Astrocyte (in vitro differentiated cells and primary cell): ENCODE measurements around the gene PSMD14. TPM values are rescaled to one million over a fixed set of nuclear protein-coding genes. Genes with fewer than 3 reads are reported as not detected.

Experiments used
- DNase-seq: peaks from one replicate; pipeline ENCODE4 v3.0.0-alpha.2; 2010; ENCODE audit warnings: low read depth
- FAIRE-seq: peaks from 2 replicates; lab custom pipeline; 2011; peaks lifted over from hg19 to GRCh38; lab: Jason Lieb, UNC
- H2AFZ ChIP-seq: 2 replicates; pipeline ENCODE4 v1.6.0; 2012; ENCODE audit warnings: low read depth, low read length, inconsistent platforms
- H3K27ac ChIP-seq: 2 replicates; pipeline ENCODE4 v1.5.1; 2011; ENCODE audit warnings: low read depth, low read length, inconsistent platforms
- H3K27me3 ChIP-seq: 2 replicates; pipeline ENCODE4 v1.6.0; 2011; ENCODE audit warnings: low read length, inconsistent platforms; ENCODE audit not compliant: insufficient read depth
- H3K36me3 ChIP-seq: 2 replicates; pipeline ENCODE4 v1.5.1; 2011; ENCODE audit warnings: low read length, inconsistent platforms; ENCODE audit not compliant: insufficient read depth
- H3K4me1 ChIP-seq: 2 replicates; pipeline ENCODE4 v1.5.1; 2011; ENCODE audit warnings: low read length, inconsistent platforms; ENCODE audit not compliant: insufficient read depth
- H3K4me2 ChIP-seq: 2 replicates; pipeline ENCODE4 v1.6.0; 2012; ENCODE audit warnings: low read length, inconsistent platforms
- H3K4me3 ChIP-seq: 2 replicates; pipeline ENCODE4 v1.5.1; 2011; ENCODE audit warnings: low read depth, mild to moderate bottlenecking, low read length, inconsistent platforms; ENCODE audit not compliant: insufficient read depth
- H3K79me2 ChIP-seq: 2 replicates; pipeline ENCODE4 v1.6.0; 2012; ENCODE audit warnings: mild to moderate bottlenecking, low read length, inconsistent platforms; ENCODE audit not compliant: insufficient read depth
- H3K9ac ChIP-seq: 2 replicates; pipeline ENCODE4 v1.6.0; 2012; ENCODE audit warnings: mild to moderate bottlenecking, low read length, inconsistent platforms
- H3K9me3 ChIP-seq: 2 replicates; pipeline ENCODE4 v1.5.1; 2012; ENCODE audit warnings: low read depth, mild to moderate bottlenecking, low read length, inconsistent platforms; ENCODE audit not compliant: insufficient read depth
- H4K20me1 ChIP-seq: 2 replicates; pipeline ENCODE4 v1.6.0; 2012; ENCODE audit warnings: low read length, inconsistent platforms; ENCODE audit not compliant: insufficient read depth
- H3K27ac Mint-ChIP-seq: one replicate; pipeline ENCODE4 v1.8.0; 2021; ENCODE audit warnings: mild to moderate bottlenecking, mixed read lengths; ENCODE audit not compliant: unreplicated experiment
- H3K27me3 Mint-ChIP-seq: one replicate; pipeline ENCODE4 v1.8.0; 2021; ENCODE audit warnings: low read depth, mixed read lengths; ENCODE audit not compliant: unreplicated experiment
- H3K36me3 Mint-ChIP-seq: one replicate; pipeline ENCODE4 v1.8.0; 2021; ENCODE audit warnings: low read depth, mixed read lengths; ENCODE audit not compliant: unreplicated experiment
- H3K4me1 Mint-ChIP-seq: one replicate; pipeline ENCODE4 v1.8.0; 2021; ENCODE audit warnings: low read depth, mixed read lengths; ENCODE audit not compliant: unreplicated experiment
- H3K4me3 Mint-ChIP-seq: one replicate; pipeline ENCODE4 v1.8.0; 2021; ENCODE audit warnings: mild to moderate bottlenecking, moderate library complexity, mixed read lengths; ENCODE audit not compliant: unreplicated experiment
- H3K9me3 Mint-ChIP-seq: one replicate; pipeline ENCODE4 v1.8.0; 2021; ENCODE audit warnings: mild to moderate bottlenecking, mixed read lengths; ENCODE audit not compliant: unreplicated experiment
- CTCF ChIP-seq: IDR thresholded peaks from 2 replicates; pipeline ENCODE4 v1.5.1; 2011; ENCODE audit warnings: low read depth, mild to moderate bottlenecking, inconsistent platforms, low read length, moderate library complexity; ENCODE audit not compliant: insufficient read depth
- EZH2 ChIP-seq: IDR thresholded peaks from 2 replicates; pipeline ENCODE4 v1.6.1; 2012; ENCODE audit warnings: mild to moderate bottlenecking, low read length, inconsistent platforms; ENCODE audit not compliant: insufficient read depth
- total RNA-seq: library from RNA; stranded (reverse); gene quantifications from 2 replicates; pipeline ENCODE4 v1.2.1, GENCODE V29; 2021

PSMD14 gene
- total RNA-seq, 1 donor from 2014 or later = 86.0 TPM

- no peaks in the 10 kb centered on the region for H3K27me3 Mint-ChIP-seq
- peaks cover 6% of the 10 kb centered on the region for H3K36me3 Mint-ChIP-seq
- no peak overlapping the region for H3K4me3 Mint-ChIP-seq
- H3K4me3 ChIP-seq = no peak overlapping the region
- FAIRE-seq (no peak), DNase-seq (no peak)
- H3K9me3 ChIP-seq = no peaks in the 10 kb centered on the region
- H2AFZ ChIP-seq = no peak overlapping the region
- no peaks in the 10 kb centered on the region for H3K79me2 ChIP-seq
- H3K9ac ChIP-seq = no peak overlapping the region
- H4K20me1 ChIP-seq = peaks cover under 1% of the 10 kb centered on the region
- peaks cover 11% of the 10 kb centered on the region for H3K36me3 ChIP-seq
- H3K27ac Mint-ChIP-seq = no peak overlapping the region
- TF ChIP-seq CTCF (no peak), EZH2 (no peak)
- no peak overlapping the region for H3K27ac ChIP-seq
- H3K4me1 ChIP-seq = no peaks in the 10 kb centered on the region
- no peaks in the 10 kb centered on the region for H3K27me3 ChIP-seq
- no peaks in the 10 kb centered on the region for H3K4me1 Mint-ChIP-seq
- no peak overlapping the region for H3K4me2 ChIP-seq
- H3K9me3 Mint-ChIP-seq = no peaks in the 10 kb centered on the region
Measured at GRCh38 chr2:161402297-161402696, 94.1 kb downstream of the PSMD14 start.

GRCh38 chr2:161406316-161406715, 98.1 kb downstream of the PSMD14 start:
- Mint-ChIP-seq H3K27me3 (no peaks in the 10 kb centered on the region), H3K4me1 (no peaks in the 10 kb centered on the region), H3K36me3 (peaks cover 6% of the 10 kb centered on the region), H3K27ac (no peak overlapping the region), H3K9me3 (no peaks in the 10 kb centered on the region), H3K4me3 (no peak overlapping the region)
- Histone ChIP-seq H3K4me1 (no peaks in the 10 kb centered on the region), H2AFZ (no peak overlapping the region), H3K9me3 (no peaks in the 10 kb centered on the region), H3K36me3 (peaks cover 15% of the 10 kb centered on the region), H3K9ac (no peak overlapping the region), H3K4me3 (no peak overlapping the region), H3K79me2 (no peaks in the 10 kb centered on the region), H3K27ac (no peak overlapping the region), H3K4me2 (no peak overlapping the region), H4K20me1 (no peaks in the 10 kb centered on the region), H3K27me3 (no peaks in the 10 kb centered on the region)
- DNase-seq (no peak), FAIRE-seq (no peak)
- TF ChIP-seq CTCF (no peak), EZH2 (no peak)

DNA sequence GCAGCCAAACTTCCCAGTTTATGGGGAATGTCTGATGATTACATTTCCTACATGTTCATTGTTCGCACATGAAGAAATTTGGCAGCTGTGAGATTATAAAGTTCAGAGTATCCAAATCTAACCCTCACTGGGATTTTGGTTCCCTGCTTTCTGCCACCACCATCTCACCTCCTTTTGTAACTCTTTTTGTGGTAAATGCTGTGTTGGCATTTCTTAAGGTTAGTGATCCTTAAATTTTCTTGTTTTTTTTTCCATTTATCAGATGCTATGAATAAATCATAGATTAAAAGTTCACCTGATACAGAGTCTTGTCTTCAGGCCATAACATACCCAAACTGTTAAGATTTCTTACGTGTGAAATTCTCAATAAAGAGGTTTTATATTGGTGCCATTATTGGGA, 99.4 kb downstream of the PSMD14 start:
- Mint-ChIP-seq H3K27me3 (no peaks in the 10 kb centered on the region), H3K27ac (no peak overlapping the region), H3K4me3 (no peak overlapping the region), H3K9me3 (no peaks in the 10 kb centered on the region), H3K36me3 (peaks cover 4% of the 10 kb centered on the region), H3K4me1 (no peaks in the 10 kb centered on the region)
- H3K4me1 ChIP-seq = no peaks in the 10 kb centered on the region
- H3K27me3 ChIP-seq = no peaks in the 10 kb centered on the region
- FAIRE-seq = no peak
- H3K79me2 ChIP-seq = no peaks in the 10 kb centered on the region
- H3K27ac ChIP-seq = no peak overlapping the region
- H3K36me3 ChIP-seq = peaks cover 11% of the 10 kb centered on the region
- H3K9ac ChIP-seq = no peak overlapping the region
- DNase-seq = no peak
- no peak overlapping the region for H3K4me3 ChIP-seq
- no peaks in the 10 kb centered on the region for H3K9me3 ChIP-seq
- no peak overlapping the region for H2AFZ ChIP-seq
- no peaks in the 10 kb centered on the region for H4K20me1 ChIP-seq
- TF ChIP-seq EZH2 = no peak
- no peak for TF ChIP-seq CTCF
- H3K4me2 ChIP-seq = no peak overlapping the region
